CD4-positive, alpha-beta T cell treated with Interleukin-12 subunit alpha and Interleukin-12 subunit beta, for 1 hour (primary cell): Measurements from ENCODE around the gene RASGRF1.
"Not testable (repeated sequence)": the region's sequence is repeated elsewhere in the genome, so short reads cannot be mapped to it uniquely, and the experiment has no call there.

Experiments used
- DNase-seq: peaks from one replicate; pipeline ENCODE4 v3.0.0-alpha.2; 2020

Gene RASGRF1

GRCh38 chr15:79035814-79036213 lies 54.8 kb downstream of the RASGRF1 start:
- DNase-seq: no peak

GRCh38 chr15:79035111-79035601 lies 55.4 kb downstream of the RASGRF1 start:
- no peak for DNase-seq

- no peak for DNase-seq
These were observed 56.3 kb downstream of the RASGRF1 start for GRCh38 chr15:79034284-79034683.

- DNase-seq: no peak
These were observed 57.9 kb downstream of the RASGRF1 start for GRCh38 chr15:79032656-79033055.

- no peak for DNase-seq
These were observed 58.8 kb downstream of the RASGRF1 start for GRCh38 chr15:79031821-79032220.

- DNase-seq: no peak
These were observed 59.4 kb downstream of the RASGRF1 start for GRCh38 chr15:79031201-79031600.

- no peak for DNase-seq
These were observed 60.1 kb downstream of the RASGRF1 start for GRCh38 chr15:79030470-79030869.

- peak; percentile 5 for DNase-seq
These were observed 62.1 kb downstream of the RASGRF1 start for GRCh38 chr15:79028411-79028964.

GRCh38 chr15:79027532-79028410 lies 62.8 kb downstream of the RASGRF1 start:
- DNase-seq: no peak

- no peak for DNase-seq
These were observed 64.8 kb downstream of the RASGRF1 start for GRCh38 chr15:79025802-79026201.

GRCh38 chr15:79025201-79025600 lies 65.4 kb downstream of the RASGRF1 start:
- no peak for DNase-seq

- not testable (repeated sequence) for DNase-seq
These were observed 66.1 kb downstream of the RASGRF1 start for GRCh38 chr15:79024493-79024892.

GRCh38 chr15:79023918-79024317 lies 66.7 kb downstream of the RASGRF1 start:
- DNase-seq: no peak

- no peak for DNase-seq
These were observed 67.1 kb downstream of the RASGRF1 start for GRCh38 chr15:79023546-79023890.

GRCh38 chr15:79018960-79019359 lies 71.6 kb downstream of the RASGRF1 start:
- no peak for DNase-seq

- no peak for DNase-seq
These were observed 72.6 kb downstream of the RASGRF1 start for GRCh38 chr15:79017953-79018352.

- DNase-seq: no peak
These were observed 73.9 kb downstream of the RASGRF1 start for GRCh38 chr15:79016527-79017170.

- DNase-seq: no peak
These were observed 75.2 kb downstream of the RASGRF1 start for GRCh38 chr15:79015416-79015815.

GRCh38 chr15:79010278-79010677 lies 80.3 kb downstream of the RASGRF1 start:
- DNase-seq: no peak

GRCh38 chr15:79009379-79009778 lies 81.2 kb downstream of the RASGRF1 start:
- DNase-seq: no peak

- no peak for DNase-seq
These were observed 81.9 kb downstream of the RASGRF1 start for GRCh38 chr15:79008659-79009058.

GRCh38 chr15:79007066-79007465 lies 83.5 kb downstream of the RASGRF1 start:
- DNase-seq: peak; percentile 13

GRCh38 chr15:79006071-79006470 lies 84.5 kb downstream of the RASGRF1 start:
- no peak for DNase-seq

GRCh38 chr15:79004336-79004735 lies 86.2 kb downstream of the RASGRF1 start:
- peak; percentile 2 for DNase-seq
